RWPE1 (cell line): ENCODE results near the gene ARHGAP24.

ENCODE experiments used
- CTCF ChIA-PET: fragments of 350-600 bp; sonication (Branson Sonifier 250); formaldehyde crosslinking; extraction: SDS; loops from one replicate; lab custom pipeline; 2021; lab: Yijun Ruan, JAX
- POLR2A ChIA-PET: fragments of 400-600 bp; formaldehyde crosslinking; extraction: SDS; loops from one replicate; lab custom pipeline; 2020; ENCODE audit warnings: antibody characterized with exemption; ENCODE audit not compliant: low non-redundant PET; lab: Yijun Ruan, JAX
- DNase-seq: peaks from one replicate; pipeline ENCODE4 v3.0.0; 2012; ENCODE audit warnings: low spot score
- H3K27ac ChIP-seq: fragments of 450-650 bp; 2 replicates; pipeline ENCODE4 v1.5.1; 2017
- TF ChIP-seq, protein P1 (sequence below): fragments of 450-650 bp; conservative IDR thresholded peaks from 2 replicates; pipeline ENCODE4 v1.5.1; 2017; ENCODE audit warnings: low read depth, mild to moderate bottlenecking

Gene ARHGAP24

DNA sequence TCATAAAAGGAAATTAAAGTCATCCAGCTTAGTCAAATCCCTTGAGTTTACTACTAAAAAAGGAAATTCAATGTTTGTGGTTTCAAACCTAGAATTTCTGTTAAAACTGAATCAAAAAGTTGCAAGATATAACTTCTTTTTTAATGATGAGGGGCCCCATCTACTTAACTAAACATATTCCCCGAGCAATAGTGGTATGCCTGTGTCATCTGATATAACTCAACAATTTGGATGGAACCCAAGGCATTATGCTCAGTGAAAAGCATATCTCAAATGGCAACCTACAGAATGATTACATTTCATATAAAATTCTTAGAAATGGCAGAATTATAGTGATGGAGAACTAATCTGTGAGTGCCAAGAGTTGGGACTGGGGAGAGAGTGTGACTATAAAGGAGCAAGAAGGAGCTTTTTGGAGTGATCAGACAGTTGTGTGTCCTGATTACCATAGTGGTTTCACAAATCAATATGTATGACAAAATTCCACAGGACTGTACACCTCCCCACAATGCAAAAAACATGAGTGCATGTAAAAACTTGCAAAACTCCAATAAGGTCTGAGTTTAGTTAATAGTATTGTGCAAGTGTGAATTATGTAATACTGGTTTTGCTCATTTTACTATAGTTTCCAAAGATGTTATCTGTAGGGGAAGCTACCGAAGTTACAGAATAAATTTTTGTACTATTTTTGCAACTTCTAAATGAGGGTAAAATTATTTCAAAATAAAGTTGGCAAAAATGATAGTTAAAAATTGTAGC lies 323.2 kb downstream of the ARHGAP24 start:
- H3K27ac ChIP-seq = no peak overlapping the region
- no peak for DNase-seq
- POLR2A ChIA-PET = no interaction called here
- TF ChIP-seq, protein P1, sequence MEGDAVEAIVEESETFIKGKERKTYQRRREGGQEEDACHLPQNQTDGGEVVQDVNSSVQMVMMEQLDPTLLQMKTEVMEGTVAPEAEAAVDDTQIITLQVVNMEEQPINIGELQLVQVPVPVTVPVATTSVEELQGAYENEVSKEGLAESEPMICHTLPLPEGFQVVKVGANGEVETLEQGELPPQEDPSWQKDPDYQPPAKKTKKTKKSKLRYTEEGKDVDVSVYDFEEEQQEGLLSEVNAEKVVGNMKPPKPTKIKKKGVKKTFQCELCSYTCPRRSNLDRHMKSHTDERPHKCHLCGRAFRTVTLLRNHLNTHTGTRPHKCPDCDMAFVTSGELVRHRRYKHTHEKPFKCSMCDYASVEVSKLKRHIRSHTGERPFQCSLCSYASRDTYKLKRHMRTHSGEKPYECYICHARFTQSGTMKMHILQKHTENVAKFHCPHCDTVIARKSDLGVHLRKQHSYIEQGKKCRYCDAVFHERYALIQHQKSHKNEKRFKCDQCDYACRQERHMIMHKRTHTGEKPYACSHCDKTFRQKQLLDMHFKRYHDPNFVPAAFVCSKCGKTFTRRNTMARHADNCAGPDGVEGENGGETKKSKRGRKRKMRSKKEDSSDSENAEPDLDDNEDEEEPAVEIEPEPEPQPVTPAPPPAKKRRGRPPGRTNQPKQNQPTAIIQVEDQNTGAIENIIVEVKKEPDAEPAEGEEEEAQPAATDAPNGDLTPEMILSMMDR = no peak
- CTCF ChIA-PET = interaction anchor here (0.5 to 0.9 kb wide), 2 partner anchors 16 to 671 kb away, joined by 3 to 6 read pairs; no protein-coding TSS in a partner anchor

DNA sequence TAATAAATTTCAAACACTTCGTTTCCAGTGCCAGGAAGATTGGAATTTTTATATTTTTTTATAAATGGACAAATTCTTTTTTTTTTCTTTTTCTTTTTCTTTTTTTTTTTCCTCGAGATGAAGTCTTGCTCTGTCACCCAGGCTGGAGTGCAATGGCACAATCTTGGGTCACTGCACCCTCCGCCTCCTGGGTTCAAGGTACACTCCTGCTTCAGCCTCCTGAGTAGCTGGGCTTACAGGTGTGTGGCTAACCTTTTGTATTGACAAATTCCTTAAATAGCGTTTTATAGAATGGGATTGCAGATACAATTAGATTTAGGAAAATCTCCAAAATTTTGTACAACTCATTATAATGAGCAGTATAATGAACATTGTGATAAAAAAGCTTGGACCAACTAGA lies 328.9 kb downstream of the ARHGAP24 start:
- POLR2A ChIA-PET = no interaction called here
- DNase-seq = no peak
- TF ChIP-seq, protein P1 = no peak
- CTCF ChIA-PET = no interaction called here
- H3K27ac ChIP-seq = no peak overlapping the region

- no peak for DNase-seq
- ChIA-PET POLR2A (no interaction called here), CTCF (interaction anchor here (0.8 to 1.3 kb wide), 2 partner anchors 9 to 501 kb away, joined by 3 read pairs; no protein-coding TSS in a partner anchor)
- TF ChIP-seq, protein P1 = no peak
- H3K27ac ChIP-seq = no peak overlapping the region
Measured at GRCh38 chr4:85805891-85806290, 330.9 kb downstream of the ARHGAP24 start.

GRCh38 chr4:85806334-85806733 lies 331.4 kb downstream of the ARHGAP24 start:
- no peak overlapping the region for H3K27ac ChIP-seq
- no peak for DNase-seq
- ChIA-PET CTCF (interaction anchor here (0.6 to 1.3 kb wide), 3 partner anchors 9 to 502 kb away, joined by 3 read pairs; no protein-coding TSS in a partner anchor), POLR2A (no interaction called here)
- TF ChIP-seq, protein P1 = no peak

GRCh38 chr4:85807247-85807950 lies 332.4 kb downstream of the ARHGAP24 start:
- ChIA-PET POLR2A (no interaction called here), CTCF (no interaction called here)
- no peak for DNase-seq
- TF ChIP-seq, protein P1 = no peak
- no peak overlapping the region for H3K27ac ChIP-seq

DNA sequence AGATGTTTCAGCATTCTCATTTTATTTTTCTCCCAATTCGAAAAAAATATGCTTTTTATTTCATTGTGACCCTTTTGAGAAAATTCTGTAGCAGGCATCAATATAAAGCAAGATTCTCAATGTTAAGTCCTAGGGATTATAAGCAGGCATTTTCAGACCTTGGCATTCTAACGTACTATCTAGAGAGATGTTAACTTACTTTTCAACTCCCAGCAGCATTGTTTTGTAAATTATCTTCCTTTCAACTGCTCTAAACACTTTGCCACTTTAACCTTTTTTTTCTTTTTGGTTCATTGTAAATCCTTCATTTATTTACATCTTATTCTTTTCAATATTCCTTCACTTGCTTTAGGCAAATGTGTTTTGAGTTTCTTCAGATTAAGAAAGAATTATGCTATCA lies 333.2 kb downstream of the ARHGAP24 start:
- ChIA-PET CTCF (interaction anchor here (0.7 kb wide), 1 partner anchor 138 kb away, joined by 3 read pairs; no protein-coding TSS in a partner anchor), POLR2A (no interaction called here)
- no peak overlapping the region for H3K27ac ChIP-seq
- no peak for DNase-seq
- TF ChIP-seq, protein P1 = no peak
